K562 (cell line): ENCODE measurements around the gene WWOX. TPM values are rescaled to one million over a fixed set of nuclear protein-coding genes. Genes with fewer than 3 reads are reported as not detected.

Experiments
- ATF1 ChIP-seq, 2 experiments: fragments of 450-650 bp in 1 of 2; IDR thresholded peaks; 2 replicates each; pipeline ENCODE4 v1.6.1; 2016; ENCODE audit warnings: missing compliant biosample characterization in 1 of 2, missing genetic modification characterization in 1 of 2
- BRCA1 ChIP-seq, 2 experiments: fragments of 450-650 bp in 1 of 2; sonication (generic) in 1 of 2; formaldehyde crosslinking in 1 of 2; IDR thresholded peaks; 2 replicates each; pipeline versions ENCODE4 v1.5.0 to v1.6.1; 2017 to 2020; ENCODE audit warnings: mild to moderate bottlenecking in 1 of 2, missing genetic modification reagents in 1 of 2
- CC2D1A ChIP-seq: fragments of 450-650 bp; IDR thresholded peaks from 2 replicates; pipeline ENCODE4 v1.6.1; 2017; ENCODE audit warnings: mild to moderate bottlenecking
- E2F4 ChIP-seq: sonication (generic); formaldehyde crosslinking; IDR thresholded peaks from 2 replicates; pipeline ENCODE4 v1.8.0; 2022; ENCODE audit warnings: mild to moderate bottlenecking, low read depth, missing genetic modification reagents
- EGR1 ChIP-seq: fragments of 450-650 bp; conservative IDR thresholded peaks from 2 replicates; pipeline ENCODE4 v1.6.1; 2017; ENCODE audit warnings: mild to moderate bottlenecking
- ETS2 ChIP-seq: IDR thresholded peaks from 2 replicates; pipeline ENCODE4 v1.6.1; 2016; ENCODE audit warnings: borderline replicate concordance, missing genetic modification characterization, mild to moderate bottlenecking, moderate library complexity, missing compliant biosample characterization; ENCODE audit not compliant: poor library complexity, severe bottlenecking
- GTF2E2 ChIP-seq: fragments of 200-800 bp; sonication (Bioruptor generic); IDR thresholded peaks from 2 replicates; pipeline ENCODE4 v1.6.1; 2016; ENCODE audit warnings: missing genetic modification characterization, missing compliant biosample characterization
- MGA ChIP-seq: fragments of 450-650 bp; IDR thresholded peaks from 2 replicates; pipeline ENCODE4 v1.6.1; 2016; ENCODE audit warnings: mild to moderate bottlenecking, moderate library complexity
- MYC ChIP-seq, 2 experiments: fragments of 250-450 bp in 1 of 2; sonication (Bioruptor Pico) in 1 of 2; IDR thresholded peaks; 2 replicates each; pipeline versions ENCODE4 v1.5.1 to v1.6.1; 2012 to 2021; ENCODE audit warnings: low read depth in 2 of 2, borderline replicate concordance in 1 of 2, improper control_type of control experiment in 1 of 2, low read length in 1 of 2, mild to moderate bottlenecking in 1 of 2, moderate library complexity in 1 of 2
- TEAD1 ChIP-seq, 2 experiments: fragments of 450-650 bp in 1 of 2; sonication (generic) in 1 of 2; formaldehyde crosslinking; IDR thresholded peaks; 2 replicates each; pipeline versions ENCODE4 v1.4.0 to v1.8.0; 2020 to 2022; ENCODE audit warnings: mild to moderate bottlenecking in 2 of 2, missing genetic modification reagents in 1 of 2
- TFAM ChIP-seq: fragments of 250-450 bp; sonication (Bioruptor Pico); conservative IDR thresholded peaks from 2 replicates; pipeline ENCODE4 v1.5.0; 2021; ENCODE audit warnings: mild to moderate bottlenecking, moderate library complexity
- TSC22D4 ChIP-seq: fragments of 450-650 bp; IDR thresholded peaks from 2 replicates; pipeline ENCODE4 v1.6.1; 2016; ENCODE audit warnings: missing genetic modification characterization, missing biosample characterization, control low read depth
- ZBTB33 ChIP-seq: sonication (generic); formaldehyde crosslinking; IDR thresholded peaks from 2 replicates; pipeline ENCODE4 v1.8.1; 2023; ENCODE audit warnings: mild to moderate bottlenecking, missing genetic modification reagents
- ZNF239 ChIP-seq: fragments of 250-450 bp; sonication (Bioruptor Pico); IDR thresholded peaks from 2 replicates; pipeline ENCODE4 v1.4.0; 2020; ENCODE audit warnings: mild to moderate bottlenecking
- polyA plus RNA-seq, 8 experiments: library from polyadenylated mRNA; depleted of rRNA in 4 of 8; stranded (reverse) in 5 of 8; unstranded in 3 of 8; fragments of >200 nt; fragmentation: Nextera tagmentation in 2 of 8; fragmentation: Illumina TruSeq in 1 of 8; extraction: Ambion mirVana in 2 of 8; extraction: Trizol in 1 of 8; gene quantifications; 2 replicates each; pipeline versions ENCODE4 v1.2.1 to v1.2.3, GENCODE V29; 2011 to 2014; ENCODE audit warnings: inconsistent platforms in 1 of 8, missing spikeins in 1 of 8
- total RNA-seq, 7 experiments: library from RNA; depleted of rRNA in 6 of 7; stranded (reverse); fragments of >200 nt in 6 of 7; fragmentation: Illumina TruSeq in 2 of 7; extraction: Trizol in 2 of 7; gene quantifications; 2 replicates each; pipeline versions ENCODE4 v1.2.1 to v1.2.3, GENCODE V29; 2011 to 2021; ENCODE audit warnings: low replicate concordance in 1 of 7

Gene WWOX
- total and polyA plus RNA-seq, 9 of the 15 experiments (the other 6 are each of a cell fraction or from before 2014, with no cell fraction given), result 1.6 to 22.7 (median 8.1) TPM

GRCh38 chr16:78751601-78752000 lies 652.1 kb downstream of the WWOX start (continued):
- TF ChIP-seq MGA (no peak), ZBTB33 (CRISPR knock-in tag) (no peak), CC2D1A (no peak), ETS2 (tag) (no peak), EGR1 (no peak), BRCA1 (IDR thresholded peaks at IDR 0.05) (no peak), BRCA1 (CRISPR knock-in tag; IDR thresholded peaks at IDR 0.05) (no peak), ATF1 (CRISPR knock-in tag; IDR thresholded peaks at IDR 0.05) (no peak), ATF1 (tag; IDR thresholded peaks at IDR 0.05) (no peak), TSC22D4 (tag) (no peak), GTF2E2 (tag) (no peak), MYC (IDR thresholded peaks at IDR 0.05; ENCODE audit: low read depth, low read length) (no peak), MYC (CRISPR knock-in tag; IDR thresholded peaks at IDR 0.05; ENCODE audit: borderline replicate concordance, low read depth) (no peak), TFAM (no peak), ZNF239 (CRISPR knock-in tag) (no peak), TEAD1 (CRISPR knock-in tag; IDR thresholded peaks at IDR 0.05) (no peak), E2F4 (CRISPR knock-in tag) (no peak)
